ENCODE measurements around the gene PHF21A. TPM values are rescaled to one million over a fixed set of nuclear protein-coding genes. Genes with fewer than 3 reads are reported as not detected.

Gene PHF21A
- total and polyA plus RNA-seq, 4 donors, result 3.6 to 8.5 (median 6.2) TPM

GRCh38 chr11:46057489-46057888, 63.8 kb downstream of the PHF21A start:
- H3K4me3 ChIP-seq (ENCODE audit: low read depth in 1 of 3, low read length in 3 of 3), result no peak overlapping the region
- no peak for DNase-seq (ENCODE audit: low spot score)
- 94% methylated on average over 2 of the region's 2 CpGs for WGBS
- H3K36me3 ChIP-seq (ENCODE audit: control insufficient read depth in 4 of 4, insufficient read depth in 3 of 4, low read depth in 1 of 4, low read length in 3 of 4), result peaks cover 0 to 4% (median under 1%) of the 10 kb centered on the region in 4 donors
- no peak overlapping the region for H3K27ac ChIP-seq (ENCODE audit: low read depth in 1 of 2, low read length in 2 of 2)
- no peak overlapping the region for H3K9ac ChIP-seq (ENCODE audit: low read depth in 1 of 2, low read length in 2 of 2)
- H3K27me3 ChIP-seq (ENCODE audit: control insufficient read depth in 4 of 4, insufficient read depth in 4 of 4, low read length in 3 of 4), result no peaks in the 10 kb centered on the region
- H3K4me1 ChIP-seq (ENCODE audit: control insufficient read depth in 4 of 4, insufficient read depth in 4 of 4, low read length in 3 of 4), result no peaks in the 10 kb centered on the region
- H3K9me3 ChIP-seq (ENCODE audit: control insufficient read depth in 4 of 4, low read length in 3 of 4), result no peaks in the 10 kb centered on the region
- no peak for TF ChIP-seq FOXA2 (IDR thresholded peaks at IDR 0.05)
- TF ChIP-seq RAD21 (IDR thresholded peaks at IDR 0.05), result no peak
- TF ChIP-seq FOXA1 (IDR thresholded peaks at IDR 0.05), result no peak
- TF ChIP-seq, protein P1, sequence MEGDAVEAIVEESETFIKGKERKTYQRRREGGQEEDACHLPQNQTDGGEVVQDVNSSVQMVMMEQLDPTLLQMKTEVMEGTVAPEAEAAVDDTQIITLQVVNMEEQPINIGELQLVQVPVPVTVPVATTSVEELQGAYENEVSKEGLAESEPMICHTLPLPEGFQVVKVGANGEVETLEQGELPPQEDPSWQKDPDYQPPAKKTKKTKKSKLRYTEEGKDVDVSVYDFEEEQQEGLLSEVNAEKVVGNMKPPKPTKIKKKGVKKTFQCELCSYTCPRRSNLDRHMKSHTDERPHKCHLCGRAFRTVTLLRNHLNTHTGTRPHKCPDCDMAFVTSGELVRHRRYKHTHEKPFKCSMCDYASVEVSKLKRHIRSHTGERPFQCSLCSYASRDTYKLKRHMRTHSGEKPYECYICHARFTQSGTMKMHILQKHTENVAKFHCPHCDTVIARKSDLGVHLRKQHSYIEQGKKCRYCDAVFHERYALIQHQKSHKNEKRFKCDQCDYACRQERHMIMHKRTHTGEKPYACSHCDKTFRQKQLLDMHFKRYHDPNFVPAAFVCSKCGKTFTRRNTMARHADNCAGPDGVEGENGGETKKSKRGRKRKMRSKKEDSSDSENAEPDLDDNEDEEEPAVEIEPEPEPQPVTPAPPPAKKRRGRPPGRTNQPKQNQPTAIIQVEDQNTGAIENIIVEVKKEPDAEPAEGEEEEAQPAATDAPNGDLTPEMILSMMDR (IDR thresholded peaks at IDR 0.05; ENCODE audit: low read depth, low read length, missing input control), result no peak
- no peak for TF ChIP-seq NR2F2 (IDR thresholded peaks at IDR 0.05)
- TF ChIP-seq HNF4A (conservative IDR thresholded peaks at IDR 0.05), result no peak
- TF ChIP-seq GABPA (IDR thresholded peaks at IDR 0.05 in 1 of 2, conservative IDR thresholded peaks at IDR 0.05 in 1 of 2), result no peak
- TF ChIP-seq JUND (IDR thresholded peaks at IDR 0.05), result no peak
- no peak for TF ChIP-seq HNF4G (IDR thresholded peaks at IDR 0.05)
- no peak for TF ChIP-seq EGR1 (IDR thresholded peaks at IDR 0.05; ENCODE audit: low read depth in 2 of 2)
- TF ChIP-seq YY1 (IDR thresholded peaks at IDR 0.05), result no peak
- TF ChIP-seq REST (IDR thresholded peaks at IDR 0.05), result no peak
- no peak for TF ChIP-seq TAF1 (conservative IDR thresholded peaks at IDR 0.05)

DNA sequence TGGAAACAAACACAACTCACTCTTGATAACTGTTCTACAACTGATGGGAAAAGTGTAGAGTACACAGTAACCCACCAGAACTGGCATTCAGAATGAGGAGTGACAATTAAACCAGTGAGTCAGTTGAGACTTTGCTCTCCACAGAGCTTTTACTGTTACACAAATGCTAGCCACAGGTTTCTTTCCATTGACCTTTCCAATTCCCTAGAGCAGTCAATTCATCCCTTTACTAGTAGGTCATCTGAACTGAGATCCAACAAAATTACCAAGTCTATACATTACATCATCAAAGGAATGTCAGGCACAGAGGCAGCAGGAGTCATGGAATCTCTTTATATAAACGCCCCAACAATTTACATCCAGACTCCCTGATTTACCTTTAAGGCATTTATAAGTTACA, 65.9 kb downstream of the PHF21A start:
- no peak overlapping the region for H3K4me3 ChIP-seq (ENCODE audit: low read depth in 1 of 3, low read length in 3 of 3)
- TF ChIP-seq EGR1 (IDR thresholded peaks at IDR 0.05; ENCODE audit: low read depth in 2 of 2) (no peak), YY1 (IDR thresholded peaks at IDR 0.05) (no peak), MAX (IDR thresholded peaks at IDR 0.05) (no peak), NR2F2 (IDR thresholded peaks at IDR 0.05) (no peak), HNF4G (IDR thresholded peaks at IDR 0.05) (no peak), JUND (IDR thresholded peaks at IDR 0.05) (no peak), REST (IDR thresholded peaks at IDR 0.05) (no peak), RAD21 (IDR thresholded peaks at IDR 0.05) (no peak), FOXA2 (IDR thresholded peaks at IDR 0.05) (no peak), TAF1 (conservative IDR thresholded peaks at IDR 0.05) (no peak), HNF4A (conservative IDR thresholded peaks at IDR 0.05) (no peak), SP1 (IDR thresholded peaks at IDR 0.05) (no peak)
- TF ChIP-seq, protein P1 (IDR thresholded peaks at IDR 0.05; ENCODE audit: low read depth, low read length, missing input control), result no peak
- TF ChIP-seq, protein P2, sequence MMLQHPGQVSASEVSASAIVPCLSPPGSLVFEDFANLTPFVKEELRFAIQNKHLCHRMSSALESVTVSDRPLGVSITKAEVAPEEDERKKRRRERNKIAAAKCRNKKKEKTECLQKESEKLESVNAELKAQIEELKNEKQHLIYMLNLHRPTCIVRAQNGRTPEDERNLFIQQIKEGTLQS (IDR thresholded peaks at IDR 0.05), result no peak
- H3K9me3 ChIP-seq (ENCODE audit: control insufficient read depth in 4 of 4, low read length in 3 of 4), result no peaks in the 10 kb centered on the region
- H3K9ac ChIP-seq (ENCODE audit: low read depth in 1 of 2, low read length in 2 of 2), result no peak overlapping the region
- no peaks in the 10 kb centered on the region for H3K27me3 ChIP-seq (ENCODE audit: control insufficient read depth in 4 of 4, insufficient read depth in 4 of 4, low read length in 3 of 4)
- no peak for DNase-seq (ENCODE audit: low spot score)
- 97% methylated on average over 1 of the region's 1 CpG for WGBS
- peaks cover 0 to 4% (median under 1%) of the 10 kb centered on the region in 4 donors for H3K36me3 ChIP-seq (ENCODE audit: control insufficient read depth in 4 of 4, insufficient read depth in 3 of 4, low read depth in 1 of 4, low read length in 3 of 4)
- H3K27ac ChIP-seq (ENCODE audit: low read depth in 1 of 2, low read length in 2 of 2), result no peak overlapping the region
- no peaks in the 10 kb centered on the region for H3K4me1 ChIP-seq (ENCODE audit: control insufficient read depth in 4 of 4, insufficient read depth in 4 of 4, low read length in 3 of 4)
